Activated T-cell treated with anti-CD3 and anti-CD28 coated beads, Interleukin-2, amount 50 U/mL, for 4 hours (primary cell): Measurements from ENCODE around the gene MAGI1. TPM values are rescaled to one million over a fixed set of nuclear protein-coding genes. Genes with fewer than 3 reads are reported as not detected.
"Not testable (repeated sequence)": the region's sequence is repeated elsewhere in the genome, so short reads cannot be mapped to it uniquely, and the experiment has no call there.

Source experiments
- ATAC-seq, 2 donors: fragments of 200-7000 bp; cut with Tn5 transposase; one replicate each; pipeline ENCODE4 v1.10.0; 2021
- DNase-seq: peaks from one replicate; pipeline ENCODE4 v3.0.0-alpha.2; 2020
- H3K27me3 Mint-ChIP-seq: one replicate; pipeline ENCODE4 v1.8.0; 2021; ENCODE audit warnings: low read depth, mixed read lengths
- H3K36me3 Mint-ChIP-seq: one replicate; pipeline ENCODE4 v1.8.0; 2022; ENCODE audit warnings: mixed read lengths; ENCODE audit not compliant: insufficient read depth
- H3K4me1 Mint-ChIP-seq: one replicate; pipeline ENCODE4 v1.8.0; 2021; ENCODE audit warnings: low read depth, mixed read lengths
- H3K4me3 Mint-ChIP-seq: one replicate; pipeline ENCODE4 v1.8.0; 2021; ENCODE audit warnings: mild to moderate bottlenecking, moderate library complexity, mixed read lengths
- H3K9me3 Mint-ChIP-seq: one replicate; pipeline ENCODE4 v1.8.0; 2021; ENCODE audit warnings: mixed read lengths
- total RNA-seq, 3 donors: library from RNA; stranded (reverse); gene quantifications; one replicate each; pipeline ENCODE4 v1.2.1, GENCODE V29; 2021

The MAGI1 gene
- total RNA-seq, 3 donors from 2014 or later, result 0.45 to 0.76 (median 0.46) TPM

- Mint-ChIP-seq H3K9me3 (no peaks in the 10 kb centered on the region), H3K27me3 (no peaks in the 10 kb centered on the region), H3K36me3 (no peaks in the 10 kb centered on the region), H3K4me3 (no peak overlapping the region), H3K4me1 (no peaks in the 10 kb centered on the region)
- no peak for DNase-seq
- ATAC-seq, result no peak
Measured at GRCh38 chr3:65896321-65896720, 142.4 kb downstream of the MAGI1 start.

GRCh38 chr3:65894679-65895453 lies 143.9 kb downstream of the MAGI1 start:
- no peaks in the 10 kb centered on the region for H3K36me3 Mint-ChIP-seq
- ATAC-seq, result no peak
- H3K4me1 Mint-ChIP-seq, result no peaks in the 10 kb centered on the region
- no peaks in the 10 kb centered on the region for H3K27me3 Mint-ChIP-seq
- no peak for DNase-seq
- H3K4me3 Mint-ChIP-seq, result no peak overlapping the region
- no peaks in the 10 kb centered on the region for H3K9me3 Mint-ChIP-seq

- DNase-seq, result no peak
- ATAC-seq, result no peak
- Mint-ChIP-seq H3K4me1 (no peaks in the 10 kb centered on the region), H3K36me3 (no peaks in the 10 kb centered on the region), H3K27me3 (no peaks in the 10 kb centered on the region), H3K4me3 (no peak overlapping the region), H3K9me3 (no peaks in the 10 kb centered on the region)
Measured at GRCh38 chr3:65894126-65894525, 144.6 kb downstream of the MAGI1 start.

- no peaks in the 10 kb centered on the region for H3K4me1 Mint-ChIP-seq
- H3K27me3 Mint-ChIP-seq, result no peaks in the 10 kb centered on the region
- no peak for DNase-seq
- H3K36me3 Mint-ChIP-seq, result no peaks in the 10 kb centered on the region
- H3K4me3 Mint-ChIP-seq, result no peak overlapping the region
- no peaks in the 10 kb centered on the region for H3K9me3 Mint-ChIP-seq
- no peak for ATAC-seq
Measured at GRCh38 chr3:65893631-65894030, 145.1 kb downstream of the MAGI1 start.

GRCh38 chr3:65891477-65891876 lies 147.2 kb downstream of the MAGI1 start:
- not testable (repeated sequence) for H3K27me3 Mint-ChIP-seq, H3K4me1 Mint-ChIP-seq, DNase-seq, H3K9me3 Mint-ChIP-seq, H3K4me3 Mint-ChIP-seq, H3K36me3 Mint-ChIP-seq, ATAC-seq

GRCh38 chr3:65890328-65890727 lies 148.4 kb downstream of the MAGI1 start:
- no peaks in the 10 kb centered on the region for H3K4me1 Mint-ChIP-seq
- no peak overlapping the region for H3K4me3 Mint-ChIP-seq
- H3K36me3 Mint-ChIP-seq, result no peaks in the 10 kb centered on the region
- DNase-seq (no peak), ATAC-seq (no peak)
- no peaks in the 10 kb centered on the region for H3K9me3 Mint-ChIP-seq
- no peaks in the 10 kb centered on the region for H3K27me3 Mint-ChIP-seq

- no peak for ATAC-seq
Measured at GRCh38 chr3:65889707-65890099, 149.0 kb downstream of the MAGI1 start.

GRCh38 chr3:65888980-65889706 lies 149.6 kb downstream of the MAGI1 start:
- Mint-ChIP-seq H3K4me1 (no peaks in the 10 kb centered on the region), H3K36me3 (no peaks in the 10 kb centered on the region), H3K4me3 (no peak overlapping the region), H3K9me3 (no peaks in the 10 kb centered on the region), H3K27me3 (no peaks in the 10 kb centered on the region)
- DNase-seq, result no peak
- ATAC-seq, result no peak

More at GRCh38 chr3:65889707-65890099, 149.0 kb downstream of the MAGI1 start:
- no peak for DNase-seq
- Mint-ChIP-seq H3K9me3 (no peaks in the 10 kb centered on the region), H3K4me1 (no peaks in the 10 kb centered on the region), H3K27me3 (no peaks in the 10 kb centered on the region), H3K4me3 (no peak overlapping the region), H3K36me3 (no peaks in the 10 kb centered on the region)

- DNase-seq, result no peak
- H3K27me3 Mint-ChIP-seq, result no peaks in the 10 kb centered on the region
- no peaks in the 10 kb centered on the region for H3K36me3 Mint-ChIP-seq
- no peak overlapping the region for H3K4me3 Mint-ChIP-seq
- H3K9me3 Mint-ChIP-seq, result no peaks in the 10 kb centered on the region
- H3K4me1 Mint-ChIP-seq, result no peaks in the 10 kb centered on the region
- no peak for ATAC-seq
Measured at GRCh38 chr3:65888196-65888595, 150.5 kb downstream of the MAGI1 start.

GRCh38 chr3:65886391-65886790 lies 152.3 kb downstream of the MAGI1 start:
- no peak overlapping the region for H3K4me3 Mint-ChIP-seq
- H3K4me1 Mint-ChIP-seq, result no peaks in the 10 kb centered on the region
- no peaks in the 10 kb centered on the region for H3K9me3 Mint-ChIP-seq
- ATAC-seq (no peak), DNase-seq (no peak)
- no peaks in the 10 kb centered on the region for H3K36me3 Mint-ChIP-seq
- no peaks in the 10 kb centered on the region for H3K27me3 Mint-ChIP-seq

- H3K4me3 Mint-ChIP-seq, result no peak overlapping the region
- H3K36me3 Mint-ChIP-seq, result no peaks in the 10 kb centered on the region
- ATAC-seq (no peak), DNase-seq (no peak)
- H3K9me3 Mint-ChIP-seq, result no peaks in the 10 kb centered on the region
- no peaks in the 10 kb centered on the region for H3K4me1 Mint-ChIP-seq
- no peaks in the 10 kb centered on the region for H3K27me3 Mint-ChIP-seq
Measured at GRCh38 chr3:65884071-65884470, 154.6 kb downstream of the MAGI1 start.

- DNase-seq (no peak), ATAC-seq (no peak)
- H3K4me3 Mint-ChIP-seq, result no peak overlapping the region
- H3K36me3 Mint-ChIP-seq, result no peaks in the 10 kb centered on the region
- no peaks in the 10 kb centered on the region for H3K27me3 Mint-ChIP-seq
- no peaks in the 10 kb centered on the region for H3K4me1 Mint-ChIP-seq
- H3K9me3 Mint-ChIP-seq, result no peaks in the 10 kb centered on the region
Measured at GRCh38 chr3:65883613-65884012, 155.1 kb downstream of the MAGI1 start.

- Mint-ChIP-seq H3K4me1 (no peaks in the 10 kb centered on the region), H3K9me3 (peaks cover 3% of the 10 kb centered on the region), H3K36me3 (no peaks in the 10 kb centered on the region), H3K27me3 (no peaks in the 10 kb centered on the region), H3K4me3 (no peak overlapping the region)
- DNase-seq (no peak), ATAC-seq (no peak)
Measured at GRCh38 chr3:65880350-65880749, 158.4 kb downstream of the MAGI1 start.

- Mint-ChIP-seq H3K9me3 (peaks cover 3% of the 10 kb centered on the region), H3K4me3 (no peak overlapping the region), H3K4me1 (no peaks in the 10 kb centered on the region), H3K36me3 (no peaks in the 10 kb centered on the region), H3K27me3 (no peaks in the 10 kb centered on the region)
- ATAC-seq (no peak), DNase-seq (no peak)
Measured at GRCh38 chr3:65879372-65879771, 159.3 kb downstream of the MAGI1 start.

- no peaks in the 10 kb centered on the region for H3K4me1 Mint-ChIP-seq
- H3K27me3 Mint-ChIP-seq, result no peaks in the 10 kb centered on the region
- ATAC-seq (no peak), DNase-seq (no peak)
- H3K4me3 Mint-ChIP-seq, result no peak overlapping the region
- H3K36me3 Mint-ChIP-seq, result no peaks in the 10 kb centered on the region
- H3K9me3 Mint-ChIP-seq, result peaks cover 3% of the 10 kb centered on the region
Measured at GRCh38 chr3:65878831-65879230, 159.9 kb downstream of the MAGI1 start.
